ENCODE data around the gene MAPKAP1. TPM values are rescaled to one million over a fixed set of nuclear protein-coding genes. Genes with fewer than 3 reads are reported as not detected.

MAPKAP1 gene
- total RNA-seq, 4 donors from 2014 or later: 57.6 to 70.2 (median 68.7) TPM

DNA sequence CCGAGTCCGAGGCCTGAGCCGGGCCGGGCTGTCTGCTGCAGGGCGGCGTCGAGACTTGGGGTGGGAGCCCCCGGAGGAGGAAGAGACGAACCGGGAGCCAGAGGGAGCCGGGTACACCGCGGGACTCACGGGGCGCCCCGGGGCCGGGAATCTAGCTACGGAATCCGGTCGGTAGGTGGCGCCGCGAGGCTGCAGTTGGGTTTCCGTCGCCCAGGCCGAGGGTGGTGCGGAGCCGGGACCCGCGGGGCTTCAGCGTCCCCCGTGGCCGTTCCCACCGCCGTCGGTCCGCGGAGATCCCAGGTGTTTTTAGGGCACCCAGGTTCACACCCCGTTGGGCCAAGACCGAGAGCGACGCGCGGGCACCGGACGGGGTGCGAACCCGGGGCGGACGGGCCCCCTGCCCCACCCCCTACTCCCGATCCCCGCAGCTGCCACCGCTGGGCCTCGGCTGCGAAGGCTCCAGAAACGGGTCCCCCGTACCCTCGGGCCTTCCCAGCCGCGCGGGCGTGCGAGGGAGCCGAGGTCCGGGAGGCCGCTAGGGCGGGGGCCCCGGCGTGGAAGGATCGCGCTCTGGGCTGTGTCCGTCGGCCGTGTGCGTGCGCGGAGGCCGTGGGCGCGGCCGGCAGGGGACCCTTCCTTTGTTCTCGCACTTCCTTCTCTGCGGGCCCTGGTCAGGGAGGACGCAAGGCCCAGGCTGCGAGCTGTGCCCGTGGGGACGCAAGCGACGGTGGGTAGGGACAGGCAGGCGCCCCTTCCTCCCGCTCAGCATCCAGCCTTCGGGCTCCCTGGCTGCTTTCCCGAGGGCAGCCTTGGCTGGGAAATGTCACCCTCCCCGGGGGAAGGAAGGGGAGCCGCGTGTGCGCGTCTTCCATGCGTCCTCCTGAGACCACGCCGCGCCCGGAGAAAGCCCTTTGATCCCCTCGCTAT is 298.8 kb downstream of the MAPKAP1 start:
- H3K4me1 ChIP-seq: peaks cover 15% of the 10 kb centered on the region
- no peaks in the 10 kb centered on the region for H3K9me3 ChIP-seq
- 11% methylated on average over 40 of the region's 104 CpGs for WGBS
- no peak overlapping the region for H3K27ac ChIP-seq
- H3K36me3 ChIP-seq: no peaks in the 10 kb centered on the region
- TF ChIP-seq POLR2A (IDR thresholded peaks at IDR 0.05): no peak
- TF ChIP-seq, protein P1, sequence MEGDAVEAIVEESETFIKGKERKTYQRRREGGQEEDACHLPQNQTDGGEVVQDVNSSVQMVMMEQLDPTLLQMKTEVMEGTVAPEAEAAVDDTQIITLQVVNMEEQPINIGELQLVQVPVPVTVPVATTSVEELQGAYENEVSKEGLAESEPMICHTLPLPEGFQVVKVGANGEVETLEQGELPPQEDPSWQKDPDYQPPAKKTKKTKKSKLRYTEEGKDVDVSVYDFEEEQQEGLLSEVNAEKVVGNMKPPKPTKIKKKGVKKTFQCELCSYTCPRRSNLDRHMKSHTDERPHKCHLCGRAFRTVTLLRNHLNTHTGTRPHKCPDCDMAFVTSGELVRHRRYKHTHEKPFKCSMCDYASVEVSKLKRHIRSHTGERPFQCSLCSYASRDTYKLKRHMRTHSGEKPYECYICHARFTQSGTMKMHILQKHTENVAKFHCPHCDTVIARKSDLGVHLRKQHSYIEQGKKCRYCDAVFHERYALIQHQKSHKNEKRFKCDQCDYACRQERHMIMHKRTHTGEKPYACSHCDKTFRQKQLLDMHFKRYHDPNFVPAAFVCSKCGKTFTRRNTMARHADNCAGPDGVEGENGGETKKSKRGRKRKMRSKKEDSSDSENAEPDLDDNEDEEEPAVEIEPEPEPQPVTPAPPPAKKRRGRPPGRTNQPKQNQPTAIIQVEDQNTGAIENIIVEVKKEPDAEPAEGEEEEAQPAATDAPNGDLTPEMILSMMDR (IDR thresholded peaks at IDR 0.05): peak in 1 of 2 donors; percentile 78
- no peak for TF ChIP-seq POLR2AphosphoS5 (IDR thresholded peaks at IDR 0.05)
- H3K4me3 ChIP-seq: peak overlapping the region; percentile 66
- peak; percentile 80 to 89 for DNase-seq (ENCODE audit: low spot score in 2 of 2)
- peaks cover 21% of the 10 kb centered on the region for H3K27me3 ChIP-seq

DNA sequence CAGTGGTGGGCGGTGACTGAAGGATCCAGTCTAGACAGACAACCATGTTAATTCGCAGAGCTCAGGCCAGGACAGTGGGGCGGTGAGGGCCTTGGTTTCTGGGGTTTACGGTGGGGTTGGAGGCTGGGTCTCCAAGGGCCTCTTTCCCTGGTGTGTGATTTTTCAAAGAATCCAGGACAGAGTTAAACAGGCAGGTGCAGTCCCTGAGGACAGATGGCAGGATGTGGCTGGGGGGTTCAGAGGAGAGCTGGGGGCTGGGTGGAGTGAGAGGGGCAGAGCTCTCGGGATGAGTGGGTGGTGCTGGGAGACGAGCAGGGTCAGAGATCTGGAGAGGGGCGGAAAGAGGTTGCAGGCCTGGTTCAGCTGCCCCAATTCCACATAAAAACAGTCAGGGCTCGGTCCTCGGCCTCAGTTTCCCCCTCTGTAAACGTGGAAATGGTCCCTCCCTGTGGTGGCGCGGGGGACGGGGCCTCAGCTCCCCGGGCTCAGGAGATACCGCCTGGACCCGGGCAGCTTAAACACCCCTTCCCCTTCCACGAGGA is 299.5 kb downstream of the MAPKAP1 start:
- Histone ChIP-seq H3K27me3 (peaks cover 21% of the 10 kb centered on the region), H3K27ac (no peak overlapping the region), H3K36me3 (no peaks in the 10 kb centered on the region), H3K4me3 (peak overlapping the region; percentile 66), H3K4me1 (peaks cover 15% of the 10 kb centered on the region), H3K9me3 (no peaks in the 10 kb centered on the region)
- 50% methylated on average over 13 of the region's 17 CpGs for WGBS
- DNase-seq (ENCODE audit: low spot score in 2 of 2): no peak
- TF ChIP-seq POLR2AphosphoS5 (IDR thresholded peaks at IDR 0.05) (no peak), EP300 (IDR thresholded peaks at IDR 0.05) (no peak), POLR2A (IDR thresholded peaks at IDR 0.05) (no peak)

DNA sequence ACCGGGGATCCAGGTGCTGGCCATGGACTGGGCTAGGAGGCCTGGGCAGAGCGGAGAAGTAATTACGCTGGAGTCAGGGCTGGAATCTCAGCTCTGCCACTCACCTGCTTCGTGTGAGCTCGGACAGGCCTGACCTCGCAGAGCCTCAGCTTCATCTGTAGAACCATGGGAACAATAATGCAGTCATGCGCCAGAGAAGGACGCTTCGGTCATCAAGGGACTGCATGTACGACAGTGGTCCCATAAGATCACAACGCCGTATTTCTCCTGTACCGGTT is 300.3 kb downstream of the MAPKAP1 start:
- H3K9me3 ChIP-seq: no peaks in the 10 kb centered on the region
- no peak for TF ChIP-seq POLR2AphosphoS5 (IDR thresholded peaks at IDR 0.05)
- TF ChIP-seq EP300 (IDR thresholded peaks at IDR 0.05): no peak
- TF ChIP-seq, protein P1 (IDR thresholded peaks at IDR 0.05): no peak
- TF ChIP-seq POLR2A (IDR thresholded peaks at IDR 0.05): no peak

DNA sequence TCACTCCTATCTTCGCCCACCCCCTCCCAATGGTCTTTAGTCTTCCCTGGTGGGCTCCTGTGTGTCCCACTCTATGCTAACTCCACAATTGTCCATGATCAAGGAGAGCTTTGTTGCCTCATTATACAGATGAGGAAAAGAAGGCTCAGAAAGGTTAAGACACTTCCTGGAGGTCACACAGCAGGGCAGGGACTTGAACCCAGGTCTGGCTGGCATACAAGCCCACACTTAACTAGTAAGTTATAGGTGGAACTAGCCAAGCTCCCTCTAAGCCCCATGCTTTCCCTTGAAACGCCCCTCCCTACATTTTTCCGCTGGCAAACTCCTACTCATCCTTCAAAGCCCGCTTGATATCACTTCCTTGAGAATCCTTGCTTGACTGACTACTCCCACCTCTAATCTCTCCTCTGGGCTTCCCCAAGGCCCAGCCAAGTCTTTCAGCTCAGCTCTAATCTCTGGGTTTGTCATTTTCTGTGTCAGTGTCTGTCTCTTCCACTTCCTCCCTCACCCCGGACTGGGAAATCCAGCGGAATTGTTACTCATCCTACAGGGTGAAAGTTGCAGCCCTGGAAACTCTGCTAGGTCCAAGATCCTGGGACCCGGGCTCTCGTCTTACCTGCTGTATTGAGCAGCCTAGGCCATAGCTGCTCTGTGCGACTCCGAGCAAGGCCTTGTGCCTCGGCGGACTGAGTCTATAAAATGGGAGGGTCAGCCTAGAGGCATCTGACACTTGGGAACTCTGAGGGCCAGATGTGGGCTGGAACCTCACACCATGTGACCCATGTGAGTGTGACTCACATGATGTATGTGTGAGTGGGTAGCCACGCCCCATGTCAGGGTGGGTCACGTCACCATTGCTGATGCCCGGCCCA is 300.8 kb downstream of the MAPKAP1 start:
- Histone ChIP-seq H3K9me3 (no peaks in the 10 kb centered on the region), H3K36me3 (no peaks in the 10 kb centered on the region), H3K27me3 (peaks cover 20% of the 10 kb centered on the region), H3K27ac (no peak overlapping the region), H3K4me1 (peaks cover 15% of the 10 kb centered on the region), H3K4me3 (no peak overlapping the region)
- no peak for DNase-seq (ENCODE audit: low spot score in 2 of 2)
- TF ChIP-seq POLR2AphosphoS5 (IDR thresholded peaks at IDR 0.05): no peak
- TF ChIP-seq POLR2A (IDR thresholded peaks at IDR 0.05): no peak
- TF ChIP-seq, protein P1 (IDR thresholded peaks at IDR 0.05): no peak
- no peak for TF ChIP-seq EP300 (IDR thresholded peaks at IDR 0.05)
- 90% methylated on average over 12 of the region's 15 CpGs for WGBS

More for the DNA sequence above, 300.3 kb downstream of the MAPKAP1 start:
- no peak for DNase-seq (ENCODE audit: low spot score in 2 of 2)
- WGBS: 91% methylated on average over 13 of the region's 13 CpGs
- H3K27me3 ChIP-seq: peaks cover 21% of the 10 kb centered on the region
- H3K4me3 ChIP-seq: no peak overlapping the region
- peaks cover 15% of the 10 kb centered on the region for H3K4me1 ChIP-seq
- H3K27ac ChIP-seq: no peak overlapping the region
- no peaks in the 10 kb centered on the region for H3K36me3 ChIP-seq

DNA sequence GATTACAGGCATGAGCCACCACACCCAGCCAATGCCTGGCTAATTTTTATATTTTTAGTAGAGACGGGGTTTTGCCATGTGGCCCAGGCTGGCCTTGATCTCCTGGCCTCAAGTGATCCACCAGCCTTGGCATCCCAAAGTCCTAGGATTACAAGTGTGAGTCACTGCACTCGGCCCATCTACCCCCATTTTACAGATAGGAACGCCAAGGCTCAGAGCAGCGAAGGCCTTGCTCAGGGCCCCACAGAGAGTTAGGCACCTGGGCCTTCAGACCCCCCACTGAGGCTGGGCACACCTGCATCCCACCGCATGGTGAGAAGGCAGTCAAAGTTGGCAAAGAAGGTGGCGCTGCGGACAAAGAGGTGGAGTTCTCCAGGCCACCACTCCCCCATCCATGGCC is 302.3 kb downstream of the MAPKAP1 start:
- TF ChIP-seq, protein P1 (IDR thresholded peaks at IDR 0.05): no peak
- TF ChIP-seq EP300 (IDR thresholded peaks at IDR 0.05) (no peak), POLR2A (IDR thresholded peaks at IDR 0.05) (no peak), POLR2AphosphoS5 (IDR thresholded peaks at IDR 0.05) (no peak)
- Histone ChIP-seq H3K36me3 (no peaks in the 10 kb centered on the region), H3K9me3 (no peaks in the 10 kb centered on the region), H3K4me1 (peaks cover 15% of the 10 kb centered on the region), H3K27ac (no peak overlapping the region), H3K27me3 (peaks cover 17% of the 10 kb centered on the region), H3K4me3 (no peak overlapping the region)
- 96% methylated on average over 7 of the region's 7 CpGs for WGBS
- DNase-seq (ENCODE audit: low spot score in 2 of 2): no peak

All from suprapubic skin (tissue), 4 donors.